Purkinje cell (primary cell): ENCODE data around the gene PITPNC1. TPM values are rescaled to one million over a fixed set of nuclear protein-coding genes. Genes with fewer than 3 reads are reported as not detected.

Experiments
- polyA plus RNA-seq: library from polyadenylated mRNA; unstranded; fragments of >200 nt; fragmentation: Nextera tagmentation; gene quantifications from 2 replicates; pipeline ENCODE4 v1.2.1, GENCODE V29; 2014

PITPNC1 gene
- 4.8 and 5.1 TPM in 2 replicates for polyA plus RNA-seq

DNA sequence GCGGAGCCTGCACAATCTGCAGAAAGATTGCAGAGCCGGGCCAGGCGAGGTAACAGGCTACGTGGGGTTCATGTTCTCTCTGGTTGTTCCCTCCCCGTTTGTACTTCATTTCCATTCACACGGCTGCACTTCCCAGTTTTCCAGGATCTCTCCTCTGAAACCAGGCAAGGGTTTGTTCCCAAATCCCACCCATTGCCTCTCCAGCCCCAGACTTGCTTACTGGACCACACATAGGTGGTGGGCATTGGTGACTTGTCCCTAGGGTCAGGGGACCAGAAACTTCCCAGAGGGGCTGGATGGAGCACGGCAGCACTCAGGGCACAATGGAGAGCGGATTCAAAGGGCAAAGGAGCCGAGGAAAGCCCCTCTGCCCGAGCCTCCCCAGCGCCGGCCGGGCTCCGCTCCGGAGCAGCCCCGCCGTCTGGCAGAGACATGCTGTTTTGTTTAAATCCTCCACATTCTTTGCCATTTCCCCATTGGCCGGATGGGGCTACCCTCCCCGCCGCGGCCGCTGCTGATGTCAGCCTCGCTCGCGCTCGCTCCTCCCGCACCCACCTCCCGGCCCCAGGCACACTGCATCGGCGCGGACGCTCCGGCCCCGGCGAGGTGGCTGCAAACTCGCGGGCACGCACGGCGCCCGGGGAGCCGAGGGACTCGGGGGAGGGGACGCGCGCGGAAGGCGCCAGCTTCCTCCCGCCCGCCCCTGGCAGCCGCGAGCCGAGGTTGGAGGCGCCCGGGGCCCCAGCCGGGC is at the start of gene PITPNC1:
Gene PITPNC1, plus strand, starts transcription at position 545 of the 751 bp plus-strand sequence.

DNA sequence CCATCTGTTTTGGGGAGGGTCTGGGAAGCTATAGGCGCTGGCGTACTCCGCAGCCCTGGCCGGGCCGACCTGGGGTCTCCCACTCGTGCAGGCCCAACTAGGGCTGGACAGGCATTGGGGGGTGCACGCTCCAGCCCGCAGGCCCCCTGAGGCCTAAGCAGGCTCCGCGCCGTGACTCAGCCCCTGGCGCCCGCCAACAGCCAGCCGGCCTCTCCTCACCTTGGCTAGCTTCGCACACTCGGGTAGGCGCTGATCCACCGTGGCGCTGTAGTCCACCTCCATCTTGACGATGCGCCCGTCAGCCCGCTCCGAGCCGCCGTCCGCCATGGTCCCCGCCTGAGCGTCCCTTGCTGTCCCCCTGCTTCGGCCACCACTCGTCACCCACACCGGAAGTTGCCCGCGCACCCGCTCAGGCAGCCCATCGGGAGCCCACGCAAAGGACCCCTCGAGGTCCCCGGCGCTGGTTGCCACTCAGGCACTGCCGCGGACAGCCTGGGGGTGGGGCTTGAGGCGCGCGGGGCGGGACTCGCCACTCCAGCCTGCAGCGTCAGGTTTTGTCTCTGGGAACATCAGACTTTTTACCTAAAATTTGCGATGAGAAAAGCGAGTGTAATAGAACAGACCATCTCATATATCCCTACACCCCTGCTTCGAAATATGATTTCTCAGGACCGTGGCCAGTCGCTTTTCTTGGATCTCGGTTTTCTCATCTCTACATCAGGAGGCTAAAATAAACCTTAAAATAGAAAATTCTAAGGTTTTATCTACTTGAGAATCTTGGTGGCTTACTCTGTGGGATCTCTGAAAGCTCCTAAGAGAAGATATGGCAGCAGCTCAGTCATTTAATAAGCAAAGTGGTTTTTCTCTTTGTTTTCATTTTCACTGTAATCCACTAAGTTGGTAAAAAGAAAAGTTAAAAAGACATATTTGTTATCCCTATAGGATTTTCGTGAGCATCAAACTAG is 10.6 kb upstream of the PITPNC1 start, which contains the start of gene PSMD12:
Gene PSMD12, minus strand, starts transcription at position 385 of the 965 bp plus-strand sequence. Its CDS starts 58 bp downstream, at position 327.

DNA sequence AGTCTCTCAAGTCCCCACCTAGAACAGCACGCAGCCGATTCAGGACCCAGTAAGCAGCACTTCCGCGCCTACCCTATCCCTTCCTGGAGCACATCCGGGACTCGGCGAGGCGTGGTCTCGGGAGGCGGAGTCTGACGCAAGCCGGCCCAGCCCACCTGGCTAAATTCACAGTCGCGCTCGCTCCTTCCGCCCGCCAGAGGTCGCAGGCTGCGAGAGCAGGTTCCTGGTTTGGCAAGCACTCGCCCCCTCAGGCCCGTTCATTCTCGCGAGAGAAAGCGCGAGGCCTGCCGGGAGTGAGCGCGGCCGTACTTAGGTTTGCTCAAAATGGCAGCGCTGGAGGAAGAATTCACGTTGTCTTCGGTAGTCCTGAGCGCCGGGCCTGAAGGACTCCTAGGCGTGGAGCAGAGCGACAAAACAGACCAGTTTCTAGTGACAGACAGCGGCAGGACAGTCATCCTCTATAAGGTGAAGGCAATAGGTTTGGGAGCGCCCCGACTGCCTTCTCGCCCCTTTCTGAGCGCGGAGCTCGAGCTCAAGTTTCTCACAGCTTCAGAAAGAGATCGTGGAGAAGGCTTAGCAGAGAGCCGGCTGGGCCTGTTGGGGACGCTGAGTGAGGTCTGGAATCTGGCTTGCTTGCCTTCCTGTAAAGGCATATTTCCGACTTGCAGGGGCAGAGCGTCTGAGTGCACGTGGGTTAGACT is 340.7 kb downstream of the PITPNC1 start, which contains the start of gene NOL11:
Gene NOL11, plus strand, starts transcription at position 313 of the 701 bp plus-strand sequence. Its CDS starts 12 bp downstream, at position 325.

Other genes with a start within 250 kb of the PITPNC1 start
- gene HELZ, start 132.1 kb upstream of the PITPNC1 start, polyA plus RNA-seq: 17.2 and 23.9 TPM in 2 replicates
- 79.6 and 107 TPM in 2 replicates for gene PSMD12, start 10.7 kb upstream of the PITPNC1 start, polyA plus RNA-seq